OCI-LY3 (cell line): ENCODE data around the gene DOCK1.

Experiments
- H2AFZ ChIP-seq: fragments of 200-600, 300-600 bp; shearing (Covaris generic); 2 replicates; pipeline ENCODE4 v1.6.0; 2014; ENCODE audit warnings: antibody characterized with exemption, low read depth, low read length
- H3K27ac ChIP-seq: fragments of 200-600, 300-600 bp; sonication (generic); 2 replicates; pipeline ENCODE4 v1.5.1; 2014; ENCODE audit warnings: mild to moderate bottlenecking, low read length, moderate library complexity, mixed read lengths
- H3K27me3 ChIP-seq: fragments of 200-600, 300-600 bp; sonication (generic); 2 replicates; pipeline ENCODE4 v1.6.1; 2014; ENCODE audit warnings: low read depth, low read length, mixed read lengths
- H3K36me3 ChIP-seq: fragments of 200-600, 300-600 bp; sonication (generic); replicated peaks from 2 replicates; pipeline ENCODE3; 2014; ENCODE audit warnings: low read depth, low read length, mixed read lengths
- H3K4me1 ChIP-seq: fragments of 300-600, 200-600 bp; sonication (generic); 2 replicates; pipeline ENCODE4 v1.6.1; 2014; ENCODE audit warnings: low read length, mixed read lengths
- H3K4me2 ChIP-seq: fragments of 200-600, 300-600 bp; sonication (generic); 2 replicates; pipeline ENCODE4 v1.6.1; 2014; ENCODE audit warnings: low read length, mixed read lengths
- H3K4me3 ChIP-seq: fragments of 300-600, 200-600 bp; sonication (generic); 2 replicates; pipeline ENCODE4 v1.5.1; 2014; ENCODE audit warnings: antibody characterized with exemption, mild to moderate bottlenecking, low read length, moderate library complexity
- H3K79me2 ChIP-seq: fragments of 300-600, 200-600 bp; shearing (Covaris generic); 2 replicates; pipeline ENCODE4 v1.6.1; 2014; ENCODE audit warnings: mild to moderate bottlenecking, low read length, mixed read lengths
- H3K9ac ChIP-seq: fragments of 300-600, 200-600 bp; shearing (Covaris generic); 2 replicates; pipeline ENCODE4 v1.6.0; 2014; ENCODE audit warnings: mild to moderate bottlenecking, low read length, moderate library complexity
- H3K9me3 ChIP-seq: fragments of 200-600, 300-600 bp; shearing (Covaris generic); 2 replicates; pipeline ENCODE4 v1.6.1; 2014; ENCODE audit warnings: low read length, mixed read lengths; ENCODE audit not compliant: insufficient read depth
- H4K20me1 ChIP-seq: fragments of 200-600, 300-600 bp; sonication (generic); 2 replicates; pipeline ENCODE4 v1.6.1; 2016; ENCODE audit warnings: low read length, mixed read lengths; ENCODE audit not compliant: insufficient read depth
- CTCF ChIP-seq: fragments of 200-600, 300-600 bp; sonication (generic); IDR thresholded peaks from 2 replicates; pipeline ENCODE4 v1.5.1; 2014; ENCODE audit warnings: antibody characterized with exemption, low read length, low read depth
- EZH2phosphoT487 ChIP-seq: fragments of 200-600 bp; shearing (Covaris generic); IDR thresholded peaks from 2 replicates; pipeline ENCODE4 v1.6.1; 2018; ENCODE audit warnings: antibody characterized with exemption, mixed run types, low read depth

Gene DOCK1

GRCh38 chr10:126963354-126963753, 58.1 kb downstream of the DOCK1 start:
- no peak for TF ChIP-seq CTCF
- TF ChIP-seq EZH2phosphoT487: no peak
- no peaks in the 10 kb centered on the region for H3K4me1 ChIP-seq
- no peak overlapping the region for H3K4me3 ChIP-seq
- H3K27ac ChIP-seq: no peak overlapping the region
- H3K27me3 ChIP-seq: no peaks in the 10 kb centered on the region
- no peaks in the 10 kb centered on the region for H3K36me3 ChIP-seq
- H4K20me1 ChIP-seq: no peaks in the 10 kb centered on the region
- no peak overlapping the region for H2AFZ ChIP-seq
- no peaks in the 10 kb centered on the region for H3K79me2 ChIP-seq
- no peak overlapping the region for H3K4me2 ChIP-seq
- H3K9me3 ChIP-seq: no peaks in the 10 kb centered on the region
- no peak overlapping the region for H3K9ac ChIP-seq

GRCh38 chr10:126964190-126964589, 59.0 kb downstream of the DOCK1 start:
- no peaks in the 10 kb centered on the region for H4K20me1 ChIP-seq
- no peaks in the 10 kb centered on the region for H3K4me1 ChIP-seq
- no peak overlapping the region for H3K4me3 ChIP-seq
- no peaks in the 10 kb centered on the region for H3K9me3 ChIP-seq
- TF ChIP-seq CTCF (no peak), EZH2phosphoT487 (no peak)
- no peak overlapping the region for H3K27ac ChIP-seq
- no peak overlapping the region for H3K9ac ChIP-seq
- H2AFZ ChIP-seq: no peak overlapping the region
- no peak overlapping the region for H3K4me2 ChIP-seq
- H3K79me2 ChIP-seq: no peaks in the 10 kb centered on the region
- H3K36me3 ChIP-seq: no peaks in the 10 kb centered on the region
- H3K27me3 ChIP-seq: no peaks in the 10 kb centered on the region

- Histone ChIP-seq H3K9me3 (no peaks in the 10 kb centered on the region), H3K4me1 (no peaks in the 10 kb centered on the region), H3K27ac (no peak overlapping the region), H3K27me3 (no peaks in the 10 kb centered on the region), H3K79me2 (no peaks in the 10 kb centered on the region), H3K9ac (no peak overlapping the region), H3K4me2 (no peak overlapping the region), H2AFZ (no peak overlapping the region), H4K20me1 (no peaks in the 10 kb centered on the region), H3K36me3 (no peaks in the 10 kb centered on the region), H3K4me3 (no peak overlapping the region)
- TF ChIP-seq CTCF: no peak
- TF ChIP-seq EZH2phosphoT487: no peak
Measured at GRCh38 chr10:126966938-126967337, 61.7 kb downstream of the DOCK1 start.

GRCh38 chr10:126969310-126969709, 64.1 kb downstream of the DOCK1 start:
- no peak overlapping the region for H3K4me2 ChIP-seq
- H3K36me3 ChIP-seq: no peaks in the 10 kb centered on the region
- no peak overlapping the region for H2AFZ ChIP-seq
- no peaks in the 10 kb centered on the region for H3K4me1 ChIP-seq
- H3K9ac ChIP-seq: no peak overlapping the region
- H3K9me3 ChIP-seq: no peaks in the 10 kb centered on the region
- no peak overlapping the region for H3K27ac ChIP-seq
- no peak for TF ChIP-seq EZH2phosphoT487
- TF ChIP-seq CTCF: no peak
- H3K4me3 ChIP-seq: no peak overlapping the region
- no peaks in the 10 kb centered on the region for H4K20me1 ChIP-seq
- no peaks in the 10 kb centered on the region for H3K79me2 ChIP-seq
- H3K27me3 ChIP-seq: no peaks in the 10 kb centered on the region
